Activated CD4-positive, alpha-beta T cell treated with anti-CD3 and anti-CD28 coated beads, Interleukin-2, Interleukin-4, amounts not matched to agents 100 ng/mL and 50 ng/mL, durations not matched to agents 16 hours and 8 hours (primary cell): ENCODE measurements around the gene DIO3.
"Not testable (repeated sequence)": the region's sequence is repeated elsewhere in the genome, so short reads cannot be mapped to it uniquely, and the experiment has no call there.

Source experiments
- DNase-seq: peaks from one replicate; pipeline ENCODE4 v3.0.0-alpha.2; 2020; ENCODE audit warnings: low spot score

The DIO3 gene

DNA sequence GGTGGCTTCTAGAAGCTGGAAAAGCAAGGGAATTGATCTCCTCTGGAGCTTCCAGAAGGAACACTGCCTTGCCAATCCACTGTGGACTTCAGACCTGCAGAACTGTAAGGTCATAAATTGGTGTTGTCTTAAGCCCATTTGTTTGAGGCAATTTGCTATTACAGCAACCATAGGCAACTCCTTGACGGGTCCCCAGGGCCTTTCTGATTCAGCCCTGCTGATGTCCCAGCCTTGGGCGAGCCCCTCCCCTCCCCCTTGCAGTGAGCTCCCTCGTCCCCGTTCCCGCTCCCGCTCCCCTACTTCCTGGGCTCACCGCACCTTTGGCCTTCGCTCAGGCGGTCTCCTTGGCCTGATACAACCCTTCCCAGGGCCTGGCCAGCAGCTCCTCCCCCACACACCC is 18.9 kb upstream of the DIO3 start:
- no peak for DNase-seq

DNA sequence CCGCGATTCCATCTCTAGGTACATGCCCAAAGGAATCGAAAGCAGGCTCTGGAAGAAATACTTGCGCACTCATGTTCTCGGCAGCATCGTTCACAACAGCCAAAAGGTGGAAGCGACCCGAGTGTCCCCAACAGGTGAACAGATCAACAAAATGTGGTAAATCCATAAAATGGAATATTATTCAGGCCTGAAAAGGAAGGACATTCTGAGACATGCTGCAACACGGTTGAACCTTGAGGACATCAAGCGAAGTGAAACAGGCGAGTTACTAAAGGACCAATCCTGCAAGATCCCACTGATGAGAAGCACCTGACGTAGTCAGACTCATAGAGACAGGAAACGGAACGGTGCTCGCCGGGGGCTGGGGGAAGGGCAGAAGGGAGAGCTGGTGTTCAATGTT is 17.5 kb upstream of the DIO3 start:
- DNase-seq, result no peak

DNA sequence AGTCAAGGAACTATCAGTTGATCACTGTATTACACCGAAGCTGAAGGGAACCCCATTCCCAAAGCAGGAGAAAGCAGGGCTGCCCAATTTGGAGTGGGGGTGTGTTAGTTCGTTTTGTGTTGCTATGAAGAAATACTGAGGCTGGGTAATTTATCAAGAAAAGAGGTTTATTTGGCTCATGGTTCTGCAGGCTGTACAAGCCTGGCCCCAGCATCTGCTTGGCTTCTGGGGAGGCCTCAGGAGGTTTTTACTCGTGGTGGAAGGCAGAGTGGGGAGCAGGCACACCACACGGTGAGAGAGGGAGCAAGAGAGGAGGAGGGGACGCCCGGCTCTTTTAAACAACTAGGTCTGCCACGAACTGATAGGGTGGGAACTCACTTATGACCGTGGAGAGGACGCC is 16.7 kb upstream of the DIO3 start:
- DNase-seq, result no peak

DNA sequence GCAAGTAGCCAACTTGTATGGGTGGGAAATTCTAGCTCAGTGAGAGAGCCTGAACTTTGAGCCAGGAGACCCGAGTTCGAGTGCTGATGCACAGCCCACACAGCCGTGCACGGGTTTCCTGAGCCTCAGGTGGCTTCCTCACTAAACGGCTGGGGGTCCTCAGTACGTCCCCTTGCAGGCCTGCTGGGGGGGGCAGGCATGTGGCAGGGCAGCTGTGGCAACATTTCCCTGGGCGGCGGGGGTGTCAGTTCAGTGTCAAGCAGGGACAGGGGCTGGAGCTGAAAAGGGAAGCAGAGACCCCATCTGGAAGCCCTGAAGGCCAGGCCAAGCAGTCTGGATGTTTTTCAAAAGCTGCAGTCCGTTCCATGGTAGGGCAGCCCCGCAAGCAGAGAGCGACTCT is 14.6 kb upstream of the DIO3 start:
- DNase-seq, result no peak

DNA sequence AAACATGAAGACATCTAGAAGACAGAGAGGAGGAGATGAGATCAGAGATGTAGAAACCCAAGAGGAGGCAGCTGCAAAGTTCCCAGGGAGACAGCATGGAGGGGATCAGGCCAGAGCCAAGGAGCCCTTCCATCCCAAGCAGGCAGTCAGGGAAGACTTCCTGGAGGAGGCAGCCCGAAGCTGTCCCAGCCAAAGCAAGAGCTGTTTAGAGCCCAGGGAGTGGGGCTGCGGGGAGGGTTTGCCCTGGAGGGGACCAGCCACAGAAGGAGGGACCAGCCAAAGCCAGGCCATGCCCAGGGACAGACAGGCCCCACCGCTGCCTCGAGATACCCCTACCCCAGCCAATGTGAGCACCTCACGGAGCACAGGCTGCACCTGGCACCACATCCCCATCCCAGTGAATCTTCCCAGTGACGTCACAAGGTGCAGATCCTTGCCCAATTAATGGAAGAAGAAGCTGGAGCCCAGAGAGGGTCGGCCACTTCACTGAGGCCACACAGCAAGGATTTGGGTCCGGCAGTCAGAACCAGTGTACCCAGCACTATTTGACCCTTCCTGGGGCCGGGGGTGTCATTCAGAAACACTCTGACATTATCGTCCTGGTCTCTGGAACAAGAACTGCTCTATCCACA is 14.1 kb upstream of the DIO3 start:
- no peak for DNase-seq

DNA sequence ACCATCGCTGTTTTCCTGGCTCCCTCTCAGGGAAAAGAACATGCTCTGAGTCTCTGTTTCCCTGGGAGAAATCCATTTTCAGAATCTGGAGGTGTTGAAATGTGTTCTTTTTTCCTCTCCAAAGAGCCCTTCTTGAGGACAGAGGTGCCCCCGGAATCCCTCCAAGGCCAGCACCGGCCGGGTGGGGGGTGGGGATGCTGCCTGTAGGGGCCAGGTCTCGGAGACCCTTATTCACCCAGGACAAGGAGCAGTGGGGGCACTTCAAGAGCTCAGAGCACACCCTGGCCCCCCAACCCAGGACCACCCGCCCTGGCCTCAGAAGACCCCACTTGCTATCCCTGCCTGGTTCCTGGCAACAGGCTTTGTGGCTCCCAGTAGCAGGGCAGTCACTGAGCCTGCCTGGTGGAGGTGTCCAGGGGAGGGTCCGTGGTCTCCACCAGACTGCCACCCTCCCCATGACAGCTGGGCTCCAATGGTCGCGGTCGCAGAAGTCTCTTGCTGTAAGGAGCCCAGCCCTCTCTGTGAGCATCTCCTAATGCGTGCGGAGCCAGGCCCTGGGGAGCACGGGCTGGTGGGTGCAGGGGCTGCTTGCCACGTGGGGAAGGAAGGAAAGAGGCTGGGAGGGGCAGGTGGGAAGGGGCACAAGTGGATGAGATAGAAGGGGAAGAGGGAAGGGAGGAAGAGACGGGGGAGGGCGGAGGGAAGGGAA is 13.2 kb upstream of the DIO3 start:
- no peak for DNase-seq

DNA sequence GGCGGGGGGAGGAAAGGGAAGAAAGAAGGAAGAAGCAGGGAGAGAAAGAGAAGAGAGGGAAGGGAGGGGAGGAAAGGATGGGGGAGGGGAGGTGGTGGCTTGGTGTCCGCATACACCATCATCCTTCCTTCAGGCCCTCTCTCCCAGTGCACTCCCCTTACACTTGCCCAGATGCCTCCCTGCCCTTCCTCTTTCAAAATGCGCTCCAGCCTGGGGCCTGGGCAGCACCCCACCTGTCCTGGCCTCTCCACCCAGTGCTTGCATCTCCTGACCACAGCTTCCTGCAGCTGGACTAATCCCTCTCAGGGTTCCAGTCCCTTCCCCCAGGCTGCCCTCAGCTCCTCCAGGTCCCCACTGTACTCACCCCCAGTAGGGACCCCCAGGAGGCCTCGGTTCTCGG is 12.6 kb upstream of the DIO3 start:
- DNase-seq, result no peak

DNA sequence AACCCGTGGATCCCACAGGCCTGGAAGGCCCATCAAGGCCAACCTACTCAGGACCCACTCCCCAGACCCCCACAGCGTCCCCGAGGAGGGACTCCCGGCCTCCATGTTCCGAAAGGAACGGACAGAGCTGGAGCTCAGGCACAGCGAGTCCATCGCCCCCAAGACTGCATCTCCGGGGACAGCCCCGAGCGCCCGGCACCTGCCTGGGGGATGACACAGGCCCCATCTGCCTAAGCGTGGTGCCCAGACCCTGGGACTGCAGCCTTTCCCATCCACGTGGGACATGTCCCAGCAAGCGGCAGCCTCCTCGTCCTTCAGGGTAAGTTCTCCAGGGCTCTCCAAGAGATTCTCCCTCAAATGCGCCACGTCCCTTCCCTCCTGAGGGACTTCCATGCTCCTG is 12.1 kb upstream of the DIO3 start:
- no peak for DNase-seq

DNA sequence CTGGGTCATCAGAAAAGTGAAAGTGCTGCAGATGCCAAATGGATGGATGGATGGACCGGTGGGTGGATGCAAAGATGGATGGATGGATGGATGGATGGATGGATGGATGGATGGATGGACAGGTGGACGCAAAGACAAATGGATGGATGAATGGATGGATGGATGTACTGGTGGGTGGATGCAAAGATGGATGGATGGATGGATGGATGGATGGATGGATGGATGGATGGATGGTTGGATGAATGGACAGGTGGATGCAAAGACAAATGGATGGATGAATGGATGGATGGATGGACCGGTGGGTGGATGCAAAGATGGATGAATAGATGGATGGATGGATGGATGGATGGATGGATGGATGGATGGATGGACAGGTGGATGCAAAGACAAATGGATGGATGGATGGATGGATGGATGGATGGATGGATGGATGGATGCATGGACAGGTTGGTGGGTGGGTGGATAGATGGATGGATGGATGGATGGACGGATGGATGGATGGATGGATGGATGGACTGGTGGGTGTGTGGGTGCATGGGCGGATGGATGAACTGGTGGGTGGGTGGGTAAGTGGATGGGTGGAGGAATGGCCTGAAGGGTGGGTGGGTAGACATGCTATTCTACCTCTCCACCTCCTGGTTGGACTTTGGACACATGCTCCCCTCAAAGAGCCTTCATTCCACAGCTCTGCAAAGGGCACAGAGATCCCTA is 10.9 kb upstream of the DIO3 start:
- DNase-seq, result not testable (repeated sequence)

DNA sequence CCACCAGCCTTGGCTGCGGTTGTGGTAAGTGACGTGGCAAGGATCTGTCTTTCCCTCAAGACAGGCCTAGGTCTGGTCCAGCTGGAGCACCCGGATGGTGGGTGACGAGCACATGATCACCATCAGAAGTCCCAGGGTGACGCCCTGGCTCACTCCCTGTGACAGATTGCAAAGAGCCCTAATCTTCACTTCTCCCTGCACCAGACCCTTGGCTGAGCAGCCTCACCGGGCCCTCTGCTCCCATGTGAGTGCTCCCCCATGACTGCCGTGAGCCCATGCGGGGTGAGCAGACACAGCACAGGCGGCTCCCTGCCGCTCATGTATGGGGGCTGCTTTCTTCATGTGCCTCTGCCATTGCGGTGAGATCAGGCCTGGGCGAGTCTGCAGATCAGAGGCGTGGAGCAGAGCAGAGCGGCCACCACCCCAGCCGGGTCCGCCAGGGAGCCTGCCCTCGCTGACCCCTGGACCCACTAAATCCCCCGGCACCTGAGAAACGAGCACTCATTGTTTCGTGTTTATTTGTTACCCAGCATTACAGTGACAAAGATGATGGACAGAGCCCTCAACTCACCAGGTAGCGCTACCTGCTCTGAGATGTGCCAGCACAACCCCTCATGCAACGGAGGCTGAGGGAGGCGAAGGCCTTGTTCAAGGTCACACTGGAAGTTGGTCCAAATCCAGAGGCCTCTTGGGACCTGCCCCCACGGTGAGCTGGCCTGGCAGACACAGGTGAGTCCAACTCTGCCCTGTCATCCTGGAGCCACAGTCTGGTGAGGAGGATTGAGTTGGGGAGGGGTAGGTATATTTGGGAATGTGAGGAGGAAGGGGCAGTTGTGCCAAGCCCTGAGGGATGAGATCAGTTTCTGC is 9.3 kb upstream of the DIO3 start:
- no peak for DNase-seq

DNA sequence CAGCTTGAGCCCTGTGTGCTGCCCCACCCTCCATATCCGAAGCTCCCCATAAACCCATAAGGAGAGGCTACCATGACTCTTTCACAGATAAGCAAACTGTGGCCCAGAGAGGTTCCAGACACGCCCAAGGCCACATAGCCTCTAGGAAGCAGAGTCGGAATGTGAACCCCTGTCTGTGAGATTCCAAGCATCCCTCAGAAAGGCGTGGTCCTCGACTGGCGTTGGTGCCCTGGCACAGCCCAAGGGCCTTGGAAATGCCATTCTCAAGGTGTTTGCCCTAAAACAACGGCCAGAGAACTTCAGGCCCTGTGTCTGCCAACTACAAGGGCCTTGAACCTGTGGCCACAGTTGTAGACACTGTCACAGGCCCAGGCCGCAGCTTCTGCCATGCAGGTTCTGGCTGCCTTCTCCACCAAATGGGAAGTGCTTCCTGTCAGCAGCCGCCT is 8.5 kb upstream of the DIO3 start:
- no peak for DNase-seq

DNA sequence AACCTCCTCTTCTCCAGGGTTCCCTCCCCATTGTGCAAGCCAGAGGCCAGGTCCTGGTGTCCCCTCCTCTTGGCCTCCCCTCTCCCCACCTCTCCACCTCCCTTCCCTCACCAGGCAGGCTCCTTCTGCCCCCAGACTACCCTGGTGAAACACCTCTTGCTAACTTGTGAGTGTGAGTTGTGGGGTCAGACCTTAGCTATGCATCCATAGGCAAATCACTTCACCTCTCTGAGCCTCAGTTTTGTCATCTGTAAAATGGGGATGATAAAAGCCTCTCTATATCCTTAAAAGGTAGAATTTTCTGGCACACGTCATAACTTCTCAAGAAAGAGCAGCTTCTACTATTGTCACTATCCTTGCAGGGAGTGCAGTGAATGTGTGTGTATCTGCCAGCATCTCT is 7.9 kb upstream of the DIO3 start:
- DNase-seq, result no peak

DNA sequence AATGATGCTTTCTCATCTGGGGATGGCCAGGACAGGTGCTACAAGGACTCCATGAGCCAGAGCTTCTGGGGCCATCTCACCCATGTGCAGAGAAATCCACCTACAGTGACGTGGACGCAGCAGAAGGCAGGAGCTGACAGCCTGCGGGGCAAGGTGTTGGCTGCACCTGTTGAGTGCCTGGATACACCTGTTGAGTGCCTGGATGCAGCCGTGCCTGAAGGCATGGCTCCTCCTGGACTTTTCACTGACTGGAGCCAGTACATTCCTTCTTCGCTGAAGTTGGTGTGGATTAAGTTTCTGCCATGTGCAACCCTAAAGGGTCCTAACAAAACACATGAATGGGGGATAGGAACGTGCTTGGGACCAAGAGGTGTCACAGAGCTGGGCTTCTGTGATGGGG is 7.4 kb upstream of the DIO3 start:
- DNase-seq, result no peak

DNA sequence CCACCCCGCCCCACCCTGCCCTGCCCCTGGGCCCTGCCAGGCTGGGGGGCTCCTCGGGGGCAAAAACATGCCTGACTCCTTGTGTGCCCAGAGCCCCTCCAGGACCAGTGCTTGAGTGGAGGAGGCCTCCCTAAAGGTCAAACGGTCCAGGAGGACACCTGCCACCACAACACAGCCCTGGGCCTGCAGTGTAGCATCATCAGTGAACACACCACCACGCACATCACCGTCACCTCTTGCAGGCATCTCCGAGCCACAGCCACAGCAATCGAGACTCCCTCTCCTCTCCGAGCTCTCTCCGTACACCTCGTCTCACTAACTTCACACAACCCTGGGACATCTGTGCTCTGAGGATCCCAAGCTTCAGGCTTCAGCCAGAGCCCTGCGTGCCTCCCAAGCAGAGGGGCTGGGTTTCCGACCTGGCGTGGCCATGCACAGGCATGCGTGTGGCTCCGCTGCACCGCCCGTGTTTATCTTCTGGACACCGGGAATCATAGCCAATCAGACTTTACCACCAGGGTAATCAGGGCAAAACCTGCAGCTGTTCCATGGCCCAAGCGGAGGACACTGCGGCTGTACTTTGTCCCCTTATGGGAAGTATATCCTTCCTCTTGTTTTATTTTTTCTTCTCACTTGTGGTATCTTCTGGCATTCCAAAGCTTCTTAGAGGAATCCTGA is 6.2 kb upstream of the DIO3 start:
- no peak for DNase-seq

DNA sequence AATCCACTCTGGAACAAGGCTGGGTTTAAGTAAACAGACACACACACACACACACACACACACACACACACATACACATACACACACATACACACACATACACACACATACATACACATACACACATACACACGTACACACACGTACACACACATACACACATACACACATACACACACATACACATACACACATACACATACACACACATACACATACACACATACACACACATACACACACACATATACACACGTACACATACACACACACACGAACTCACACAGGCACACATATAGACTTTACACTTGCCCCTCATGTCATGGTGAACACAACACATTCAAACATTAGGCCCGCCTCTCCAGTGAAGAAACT is 5.6 kb upstream of the DIO3 start:
- DNase-seq, result not testable (repeated sequence)

DNA sequence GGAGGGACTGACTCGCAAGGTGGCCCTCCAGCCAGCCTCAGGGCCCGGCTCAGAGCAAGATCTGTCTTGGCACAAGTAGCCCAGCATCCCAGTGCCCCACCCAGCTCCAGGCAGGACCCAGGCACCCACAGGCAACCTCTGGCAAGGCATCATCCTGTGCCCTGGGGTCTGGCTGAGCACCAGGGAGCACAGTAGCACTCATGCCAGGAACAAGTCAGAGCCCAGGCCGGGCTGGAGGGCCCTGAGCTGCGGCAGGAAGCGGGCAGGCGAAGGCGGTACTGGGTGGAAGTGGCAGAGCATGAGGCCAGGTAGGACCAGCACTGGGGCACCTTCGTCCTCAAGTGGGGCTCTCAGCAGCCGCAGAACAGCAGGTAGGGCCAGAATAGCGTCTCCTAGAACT is 5.2 kb upstream of the DIO3 start:
- DNase-seq, result no peak

DNA sequence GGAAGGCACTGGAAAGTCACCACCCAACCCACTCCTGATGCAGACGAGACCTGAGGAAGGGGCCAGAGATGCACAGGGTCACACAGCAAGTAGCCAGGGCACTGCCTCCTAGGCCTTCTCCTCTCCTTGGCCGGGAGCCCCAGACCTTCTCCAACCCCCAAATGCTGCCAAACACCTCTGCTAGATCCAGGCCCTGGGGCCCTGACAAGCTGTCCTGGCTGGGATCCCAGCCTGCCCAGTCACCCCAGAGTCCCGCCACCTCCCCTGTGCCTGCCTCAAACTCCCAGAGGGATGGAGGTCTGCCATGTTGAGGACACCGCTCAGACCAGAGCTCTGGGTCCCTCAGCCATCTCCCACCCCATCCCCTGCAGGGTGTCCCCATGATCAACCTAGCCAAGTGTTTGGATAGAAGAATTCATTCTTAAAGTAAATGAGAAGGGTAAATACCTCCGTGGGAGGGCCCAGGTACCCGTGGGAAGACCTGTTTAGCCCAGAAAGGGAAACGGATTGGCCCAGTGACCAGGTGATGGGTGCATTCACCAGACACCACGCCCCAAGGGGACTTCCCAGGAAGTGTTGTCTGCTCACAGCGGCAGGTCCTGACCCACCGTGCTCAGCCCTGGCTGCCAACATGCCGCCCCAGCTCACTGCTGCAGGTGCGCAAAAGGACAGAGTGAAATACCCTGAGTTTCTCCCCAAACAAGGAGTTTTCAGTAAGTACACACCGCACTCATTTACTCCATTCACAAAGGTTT is 4.6 kb upstream of the DIO3 start:
- no peak for DNase-seq

DNA sequence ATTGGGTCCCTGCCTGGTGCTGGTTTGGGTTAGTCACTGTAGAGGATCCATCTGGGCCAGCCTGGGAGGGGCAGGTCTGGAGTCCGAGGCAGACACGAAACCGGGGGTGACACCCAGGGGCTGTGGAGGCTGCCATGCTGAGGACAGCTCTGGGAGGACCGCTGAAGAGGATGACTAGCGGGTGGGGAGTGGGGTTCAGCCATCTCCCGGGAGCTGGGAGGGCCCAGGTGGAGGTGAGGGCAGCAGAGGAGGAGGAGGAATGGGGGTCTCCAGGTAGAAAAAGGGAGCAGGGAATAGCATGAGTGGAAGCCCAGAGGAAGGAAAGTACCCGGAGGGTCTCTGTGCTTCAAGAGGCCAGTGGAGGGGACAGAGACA is 4.0 kb upstream of the DIO3 start:
- no peak for DNase-seq

DNA sequence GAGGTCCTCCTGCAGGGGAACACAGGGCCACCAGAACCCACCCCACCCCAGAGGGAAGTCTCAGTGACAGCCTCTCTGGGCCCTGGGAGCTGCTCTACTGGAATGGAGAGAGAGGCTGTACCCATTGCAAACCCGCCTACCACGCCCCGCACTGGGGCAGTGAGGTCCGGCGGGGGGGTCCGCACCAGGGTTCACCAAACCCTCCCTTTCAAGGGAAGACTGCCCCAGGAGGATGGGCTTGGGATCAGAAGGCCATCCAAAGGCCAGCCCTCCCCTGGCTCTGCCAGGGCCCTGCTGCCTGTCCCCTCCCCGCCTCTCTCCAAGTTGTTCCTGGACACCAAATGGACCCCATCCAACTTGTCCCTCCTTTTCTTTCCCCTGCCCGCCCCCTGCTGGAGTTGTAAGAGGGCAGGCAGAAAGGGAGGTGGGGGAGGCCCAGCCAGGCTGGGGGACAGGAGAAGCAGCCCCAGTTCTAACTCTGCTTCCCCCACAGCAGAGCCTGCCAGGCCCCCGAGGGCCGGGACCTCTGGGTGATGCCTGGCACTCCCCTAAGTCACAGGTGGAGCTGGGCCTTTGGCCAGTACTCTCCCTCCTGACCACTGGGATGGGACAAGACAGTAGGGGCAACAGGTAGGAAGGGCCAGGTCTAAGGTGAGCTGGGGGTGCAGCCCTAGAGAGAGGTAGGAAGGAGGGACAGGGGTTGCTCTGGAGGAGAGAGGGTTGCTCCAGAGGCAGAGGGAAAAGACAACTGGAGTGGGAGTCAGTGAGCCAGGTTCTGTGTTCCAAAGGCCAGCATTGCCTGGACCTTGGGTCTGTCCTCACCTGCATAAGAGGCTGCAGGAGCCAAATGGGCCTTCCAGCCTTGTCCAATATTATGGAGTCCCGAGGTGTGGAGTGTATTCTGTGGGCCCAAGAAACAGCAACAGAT is 3.2 kb upstream of the DIO3 start:
- no peak for DNase-seq

DNA sequence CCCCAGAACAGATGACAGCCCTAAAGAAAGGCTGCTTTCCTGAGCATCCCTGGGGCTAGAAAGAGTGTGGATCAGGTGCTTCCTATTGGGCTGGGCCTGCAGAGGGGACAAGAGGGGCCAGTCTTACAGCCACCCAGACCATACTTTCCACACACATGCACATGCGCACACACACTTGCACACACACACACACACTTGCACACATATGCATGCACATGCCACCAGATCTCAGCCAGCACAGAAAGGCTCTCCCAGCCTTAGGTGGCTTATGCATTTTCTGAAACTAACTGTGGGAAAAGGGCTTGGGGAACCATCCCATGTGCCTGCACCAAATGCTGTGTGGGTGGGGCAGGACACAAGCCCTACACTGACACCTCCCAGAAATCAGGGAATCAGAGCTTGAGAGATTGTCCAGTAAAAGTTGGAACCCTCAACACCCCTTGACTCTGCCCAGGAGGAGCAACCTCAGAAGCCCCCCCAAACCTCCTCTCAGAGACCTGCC is 2.5 kb upstream of the DIO3 start:
- no peak for DNase-seq
